GM12878 (cell line): Measurements from ENCODE around the gene ARHGEF26. TPM values are rescaled to one million over a fixed set of nuclear protein-coding genes. Genes with fewer than 3 reads are reported as not detected.

Source experiments
- ATAC-seq: fragments of 200-7000 bp; cut with Tn5 transposase; 3 replicates; pipeline ENCODE4 v1.9.1; 2020; ENCODE audit warnings: mild to moderate bottlenecking, moderate library complexity
- BruUV-seq: library from RNA; stranded (reverse); fragments of 400-500 nt; replicated peaks from 2 replicates; lab custom pipeline; 2021; lab: Mats Ljungman, UMichigan
- CTCF ChIA-PET: fragments of 300-600 bp; sonication (Branson Sonifier 250); formaldehyde crosslinking; extraction: SDS; loops from one replicate; lab custom pipeline; 2021; ENCODE audit warnings: inconsistent platforms; lab: Yijun Ruan, JAX
- POLR2A ChIA-PET: fragments of 350-600 bp; formaldehyde crosslinking; extraction: SDS; loops from one replicate; lab custom pipeline; 2021; ENCODE audit warnings: inconsistent platforms; lab: Charles Lee
- RAD21 ChIA-PET: fragments of 300-600 bp; sonication (Branson Sonifier 250); formaldehyde crosslinking; loops from one replicate; lab custom pipeline; 2023; ENCODE audit warnings: antibody characterized with exemption; ENCODE audit not compliant: unreplicated experiment; lab: Charles Lee
- SMC1A ChIA-PET: fragments of 300-600 bp; sonication (Branson Sonifier 250); formaldehyde crosslinking; loops from one replicate; lab custom pipeline; 2023; ENCODE audit not compliant: unreplicated experiment, uncharacterized antibody; lab: Charles Lee
- DNase-seq: peaks from one replicate; pipeline ENCODE4 v3.0.0-alpha.2; 2011; ENCODE audit warnings: low read depth, low spot score
- FAIRE-seq: peaks from 3 replicates; lab custom pipeline; 2011; peaks lifted over from hg19 to GRCh38; lab: Jason Lieb, UNC
- H2AFZ ChIP-seq: 2 replicates; pipeline ENCODE4 v1.6.0; 2011; ENCODE audit warnings: low read depth, low read length, control low read depth; ENCODE audit not compliant: control insufficient read depth
- H3K27ac ChIP-seq: 2 replicates; pipeline ENCODE4 v1.5.1; 2011; ENCODE audit warnings: control low read depth; ENCODE audit not compliant: control insufficient read depth, insufficient read depth
- H3K27me3 ChIP-seq, 2 experiments: replicated peaks in 1 of 2; 2 replicates each; pipeline versions ENCODE4 v1.6.0 to v1.6.1; 2011; ENCODE audit warnings: low read length in 1 of 2; ENCODE audit not compliant: control insufficient read depth in 2 of 2, insufficient read depth in 2 of 2
- H3K36me3 ChIP-seq, 2 experiments: 2 replicates each; pipeline ENCODE4 v1.5.1; 2011; ENCODE audit warnings: low read length in 1 of 2; ENCODE audit not compliant: control insufficient read depth in 2 of 2, insufficient read depth in 2 of 2
- H3K4me1 ChIP-seq: 2 replicates; pipeline ENCODE4 v1.6.1; 2011; ENCODE audit warnings: mild to moderate bottlenecking, low read length, moderate library complexity, mixed read lengths; ENCODE audit not compliant: control insufficient read depth, insufficient read depth
- H3K4me2 ChIP-seq: 2 replicates; pipeline ENCODE4 v1.6.0; 2011; ENCODE audit warnings: control low read depth; ENCODE audit not compliant: control insufficient read depth, insufficient read depth
- H3K4me3 ChIP-seq: fragments of 200-600 bp; sonication (generic); 2 replicates; pipeline ENCODE4 v1.5.1; 2016
- H3K79me2 ChIP-seq: 2 replicates; pipeline ENCODE4 v1.6.0; 2011; ENCODE audit warnings: low read length; ENCODE audit not compliant: control insufficient read depth, insufficient read depth
- H3K9ac ChIP-seq: 2 replicates; pipeline ENCODE4 v1.8.0; 2011; ENCODE audit warnings: low read length, control low read depth, mixed read lengths; ENCODE audit not compliant: control insufficient read depth, insufficient read depth
- H3K9me3 ChIP-seq: replicated peaks from 3 replicates; pipeline ENCODE4 v1.5.1; 2011; ENCODE audit warnings: mild to moderate bottlenecking, low read length; ENCODE audit not compliant: control insufficient read depth, insufficient read depth
- H4K20me1 ChIP-seq: 2 replicates; pipeline ENCODE4 v1.6.0; 2011; ENCODE audit not compliant: control insufficient read depth, insufficient read depth
- ASH2L ChIP-seq: fragments of 300-600, 200-600 bp; sonication (generic); IDR thresholded peaks from 2 replicates; pipeline ENCODE4 v1.6.1; 2017; ENCODE audit warnings: low read depth, mild to moderate bottlenecking, borderline replicate concordance
- ATF7 ChIP-seq: fragments of 450-650 bp; IDR thresholded peaks from 2 replicates; pipeline ENCODE4 v1.6.1; 2016; ENCODE audit warnings: low read depth, mild to moderate bottlenecking
- BRCA1 ChIP-seq: IDR thresholded peaks from 2 replicates; pipeline ENCODE4 v1.6.1; 2011; ENCODE audit warnings: low read depth, low read length, improper control_type of control experiment
- CBFB ChIP-seq: IDR thresholded peaks from 2 replicates; pipeline ENCODE4 v1.6.1; 2016; ENCODE audit warnings: antibody characterized with exemption, low read depth
- CBX3 ChIP-seq: fragments of 200-600 bp; sonication (generic); IDR thresholded peaks from 2 replicates; pipeline ENCODE4 v1.6.1; 2016; ENCODE audit warnings: low read depth, borderline replicate concordance
- FOS ChIP-seq: IDR thresholded peaks from 3 replicates; pipeline ENCODE4 v1.6.1; 2011; ENCODE audit warnings: borderline replicate concordance; ENCODE audit not compliant: insufficient read length; ENCODE audit errors: extremely low read depth
- HCFC1 ChIP-seq: fragments of 150-350 bp; IDR thresholded peaks from 2 replicates; pipeline ENCODE4 v1.6.1; 2014; ENCODE audit warnings: low read length
- HDGF ChIP-seq: fragments of 450-650 bp; IDR thresholded peaks from 2 replicates; pipeline ENCODE4 v1.6.1; 2016; ENCODE audit warnings: antibody characterized with exemption
- KLF5 ChIP-seq: fragments of 450-650 bp; IDR thresholded peaks from 2 replicates; pipeline ENCODE4 v1.6.1; 2014; ENCODE audit warnings: mild to moderate bottlenecking; ENCODE audit not compliant: partially characterized antibody
- NFXL1 ChIP-seq: fragments of 450-650 bp; IDR thresholded peaks from 2 replicates; pipeline ENCODE4 v1.6.1; 2017; ENCODE audit warnings: antibody characterized with exemption, mild to moderate bottlenecking, borderline replicate concordance
- NR2F1 ChIP-seq: fragments of 450-650 bp; conservative IDR thresholded peaks from 2 replicates; pipeline ENCODE4 v1.6.1; 2017; ENCODE audit warnings: mild to moderate bottlenecking
- POLR2AphosphoS2 ChIP-seq: IDR thresholded peaks from 2 replicates; pipeline ENCODE4 v1.6.1; 2011; ENCODE audit warnings: low read depth, mild to moderate bottlenecking, low read length, improper control_type of control experiment, moderate library complexity
- SMAD5 ChIP-seq: IDR thresholded peaks from 2 replicates; pipeline ENCODE4 v1.6.1; 2016; ENCODE audit warnings: antibody characterized with exemption, low read depth
- SREBF1 ChIP-seq: IDR thresholded peaks from 2 replicates; pipeline ENCODE4 v1.6.1; 2012; ENCODE audit warnings: mild to moderate bottlenecking, low read length
- TAF1 ChIP-seq: IDR thresholded peaks from 2 replicates; pipeline ENCODE4 v1.6.1; 2011; ENCODE audit warnings: mild to moderate bottlenecking, low read depth, low read length, borderline replicate concordance
- TBL1XR1 ChIP-seq: IDR thresholded peaks from 2 replicates; pipeline ENCODE4 v1.6.1; 2012; ENCODE audit warnings: low read depth, low read length, improper control_type of control experiment
- ZSCAN29 ChIP-seq: fragments of 450-650 bp; IDR thresholded peaks from 2 replicates; pipeline ENCODE4 v1.6.1; 2017; ENCODE audit warnings: mild to moderate bottlenecking, moderate library complexity
- ZZZ3 ChIP-seq: IDR thresholded peaks from 2 replicates; pipeline ENCODE4 v1.6.1; 2011; ENCODE audit warnings: low read depth; ENCODE audit not compliant: control insufficient read depth, insufficient read length
- WGBS: methylation state at CpG from one replicate; pipeline ENCODE4 v1.1.6; 2016; ENCODE audit warnings: low lambda C conversion rate; ENCODE audit not compliant: insufficient replicate concordance, insufficient coverage; ENCODE audit errors: missing lambda C conversion rate; 5-methylcytosine and 5-hydroxymethylcytosine counted together
- in situ Hi-C: fragments of 300-500 bp; cut with MboI; formaldehyde crosslinking; loops from 9 replicates; pipeline ENCODE4 v1.14.3; 2018; ENCODE audit warnings: mixed read lengths
- intact Hi-C: fragments of 100-400 bp; cut with micrococcal nuclease; formaldehyde crosslinking; loops from one replicate; pipeline ENCODE4 v1.14.2; 2022; ENCODE audit not compliant: unreplicated experiment
- polyA plus RNA-seq, 11 experiments: library from polyadenylated mRNA; depleted of rRNA in 4 of 11; unstranded in 6 of 11; stranded (reverse) in 5 of 11; fragments of >200 nt; fragmentation: Nextera tagmentation in 4 of 11; fragmentation: Illumina TruSeq in 1 of 11; extraction: Ambion mirVana in 4 of 11; extraction: Trizol in 1 of 11; gene quantifications; 1 replicate in 1 of 11; 2 replicates in 10 of 11; pipeline versions ENCODE4 v1.2.1 to v1.2.3, GENCODE V29; 2011 to 2016; ENCODE audit warnings: inconsistent platforms in 2 of 11, missing spikeins in 2 of 11, low read depth in 1 of 11
- total RNA-seq, 4 experiments: library from RNA; depleted of rRNA in 3 of 4; stranded (reverse); fragments of >200 nt in 3 of 4; fragmentation: Illumina TruSeq in 1 of 4; extraction: Trizol in 1 of 4; gene quantifications; 2 replicates each; pipeline versions ENCODE4 v1.2.1 to v1.2.3, GENCODE V29; 2013 to 2021
- TF ChIP-seq, protein P1 (sequence below): IDR thresholded peaks from 2 replicates; pipeline ENCODE4 v1.6.1; 2012; ENCODE audit warnings: low read depth, low read length, improper control_type of control experiment

The ARHGEF26 gene
- total and polyA plus RNA-seq, 10 of the 15 experiments (the other 5 are each of a cell fraction or from before 2014, with no cell fraction given): 0.02 to 0.47 (median 0.05) TPM; not detected in 1

DNA sequence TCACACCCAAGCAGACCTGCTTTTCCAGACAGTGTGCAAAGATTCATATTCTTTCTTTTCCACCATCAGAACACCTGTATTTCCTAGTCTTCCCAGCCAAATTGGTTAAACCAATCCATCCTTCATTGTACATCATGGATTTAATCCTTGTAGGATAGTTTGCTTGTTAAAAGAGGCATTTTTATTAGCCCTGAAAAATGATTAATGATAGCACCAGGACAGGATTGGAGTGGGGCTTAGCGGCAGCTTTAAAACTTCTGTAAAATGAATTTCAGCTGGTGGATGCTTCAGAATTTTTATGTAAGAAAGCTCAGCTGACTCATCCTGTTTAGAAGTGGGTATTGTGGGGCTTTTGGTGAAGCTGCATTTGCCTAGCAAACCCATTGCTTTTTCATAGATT is 36.1 kb upstream of the ARHGEF26 start (continued):
- TF ChIP-seq FOS: no peak

- ChIA-PET POLR2A (no interaction called here), CTCF (no interaction called here), SMC1A (no interaction called here), RAD21 (no interaction called here)
- no peak overlapping the region for H3K4me3 ChIP-seq
- no peak overlapping the region for H3K9ac ChIP-seq
- 3% methylated on average over 4 of the region's 4 CpGs for WGBS
- H3K9me3 ChIP-seq: no peaks in the 10 kb centered on the region
- H3K79me2 ChIP-seq: no peaks in the 10 kb centered on the region
- H3K27me3 ChIP-seq: no peaks in the 10 kb centered on the region
- H2AFZ ChIP-seq: no peak overlapping the region
- in situ Hi-C loops: no loop called here
- H4K20me1 ChIP-seq: no peaks in the 10 kb centered on the region
- no peak overlapping the region for H3K27ac ChIP-seq
- H3K36me3 ChIP-seq: no peaks in the 10 kb centered on the region
- no TSS peak for BruUV-seq
- TF ChIP-seq HDGF (no peak), ATF7 (no peak), POLR2AphosphoS2 (no peak)
- no peaks in the 10 kb centered on the region for H3K4me1 ChIP-seq
- no peak for DNase-seq
- no peak for FAIRE-seq
- intact Hi-C loops: no loop called here
- no peak overlapping the region for H3K4me2 ChIP-seq
- no peak for ATAC-seq
Measured at GRCh38 chr3:154085799-154086198, 35.4 kb upstream of the ARHGEF26 start.

- no peaks in the 10 kb centered on the region for H3K27me3 ChIP-seq
- no peak for ATAC-seq
- no peak overlapping the region for H3K27ac ChIP-seq
- H3K36me3 ChIP-seq: no peaks in the 10 kb centered on the region
- no peaks in the 10 kb centered on the region for H3K4me1 ChIP-seq
- RAD21 ChIA-PET: no interaction called here
- no TSS peak for BruUV-seq
- POLR2A ChIA-PET: no interaction called here
- no peak overlapping the region for H3K4me3 ChIP-seq
- WGBS: 0% methylated on average over 1 of the region's 1 CpG
- CTCF ChIA-PET: interaction anchor here (0.8 to 1.0 kb wide), 2 partner anchors 13 to 167 kb away, joined by 3 read pairs; no protein-coding TSS in a partner anchor
- no peak for DNase-seq
- intact Hi-C loops (no loop called here), in situ Hi-C loops (no loop called here)
- H3K4me2 ChIP-seq: no peak overlapping the region
- no peak overlapping the region for H3K9ac ChIP-seq
- SMC1A ChIA-PET: interaction anchor here (0.5 to 1.0 kb wide), 2 partner anchors 14 to 16 kb away, joined by 3 read pairs; no protein-coding TSS in a partner anchor
- H4K20me1 ChIP-seq: no peaks in the 10 kb centered on the region
- no peak overlapping the region for H2AFZ ChIP-seq
- TF ChIP-seq NFXL1 (no peak), ASH2L (no peak), KLF5 (no peak), POLR2AphosphoS2 (no peak), CBX3 (no peak), TAF1 (no peak), ZSCAN29 (no peak), SREBF1 (no peak), SMAD5 (no peak), CBFB (no peak), BRCA1 (no peak), NR2F1 (no peak), HCFC1 (no peak), TBL1XR1 (no peak), ZZZ3 (no peak)
- TF ChIP-seq, protein P1, sequence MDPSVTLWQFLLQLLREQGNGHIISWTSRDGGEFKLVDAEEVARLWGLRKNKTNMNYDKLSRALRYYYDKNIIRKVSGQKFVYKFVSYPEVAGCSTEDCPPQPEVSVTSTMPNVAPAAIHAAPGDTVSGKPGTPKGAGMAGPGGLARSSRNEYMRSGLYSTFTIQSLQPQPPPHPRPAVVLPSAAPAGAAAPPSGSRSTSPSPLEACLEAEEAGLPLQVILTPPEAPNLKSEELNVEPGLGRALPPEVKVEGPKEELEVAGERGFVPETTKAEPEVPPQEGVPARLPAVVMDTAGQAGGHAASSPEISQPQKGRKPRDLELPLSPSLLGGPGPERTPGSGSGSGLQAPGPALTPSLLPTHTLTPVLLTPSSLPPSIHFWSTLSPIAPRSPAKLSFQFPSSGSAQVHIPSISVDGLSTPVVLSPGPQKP: no peak
- FAIRE-seq: no peak
- no peaks in the 10 kb centered on the region for H3K79me2 ChIP-seq
- no peaks in the 10 kb centered on the region for H3K9me3 ChIP-seq
Measured at GRCh38 chr3:154086286-154086685, 34.9 kb upstream of the ARHGEF26 start.
